T-helper 1 cell treated with Interleukin-12 subunit alpha and Interleukin-12 subunit beta and Interleukin-4 antibody, amounts not matched to agents 30 μg/mL and 1 μg/mL, for 36 hours (primary cell): ENCODE data around the gene SCMH1.
"Not testable (repeated sequence)": the region's sequence is repeated elsewhere in the genome, so short reads cannot be mapped to it uniquely, and the experiment has no call there.

ENCODE experiments used
- H3K27ac Mint-ChIP-seq: one replicate; pipeline ENCODE4 v1.8.0; 2021; ENCODE audit warnings: mild to moderate bottlenecking, mixed read lengths
- H3K27me3 Mint-ChIP-seq: one replicate; pipeline ENCODE4 v1.8.0; 2021; ENCODE audit warnings: low read depth, mixed read lengths
- H3K36me3 Mint-ChIP-seq: one replicate; pipeline ENCODE4 v1.8.0; 2021; ENCODE audit warnings: low read depth, mixed read lengths
- H3K4me1 Mint-ChIP-seq: one replicate; pipeline ENCODE4 v1.8.0; 2021; ENCODE audit warnings: low read depth, mixed read lengths
- H3K4me3 Mint-ChIP-seq: one replicate; pipeline ENCODE4 v1.8.0; 2021; ENCODE audit warnings: mild to moderate bottlenecking, moderate library complexity, mixed read lengths
- H3K9me3 Mint-ChIP-seq: one replicate; pipeline ENCODE4 v1.8.0; 2021; ENCODE audit warnings: mixed read lengths

Gene SCMH1

GRCh38 chr1:41213341-41213740 lies 28.8 kb downstream of the SCMH1 start:
- H3K27me3 Mint-ChIP-seq = no peaks in the 10 kb centered on the region
- H3K27ac Mint-ChIP-seq = no peak overlapping the region
- peaks cover 12% of the 10 kb centered on the region for H3K36me3 Mint-ChIP-seq
- peaks cover 25% of the 10 kb centered on the region for H3K9me3 Mint-ChIP-seq
- H3K4me1 Mint-ChIP-seq = peaks cover 2% of the 10 kb centered on the region
- no peak overlapping the region for H3K4me3 Mint-ChIP-seq

- not testable (repeated sequence) for H3K4me1 Mint-ChIP-seq, H3K4me3 Mint-ChIP-seq
- H3K9me3 Mint-ChIP-seq = peaks cover 20% of the 10 kb centered on the region
Observed at GRCh38 chr1:41211608-41212007, 30.5 kb downstream of the SCMH1 start.

GRCh38 chr1:41207053-41207452 lies 35.1 kb downstream of the SCMH1 start:
- Mint-ChIP-seq H3K36me3 (peaks cover 12% of the 10 kb centered on the region), H3K9me3 (peaks cover 33% of the 10 kb centered on the region)
- not testable (repeated sequence) for H3K4me3 Mint-ChIP-seq

More at GRCh38 chr1:41211608-41212007, 30.5 kb downstream of the SCMH1 start:
- not testable (repeated sequence) for H3K36me3 Mint-ChIP-seq, H3K27me3 Mint-ChIP-seq, H3K27ac Mint-ChIP-seq

GRCh38 chr1:41200728-41201127 lies 41.4 kb downstream of the SCMH1 start:
- no peak overlapping the region for H3K27ac Mint-ChIP-seq
- H3K27me3 Mint-ChIP-seq = no peaks in the 10 kb centered on the region
- peaks cover 7% of the 10 kb centered on the region for H3K36me3 Mint-ChIP-seq
- no peak overlapping the region for H3K4me3 Mint-ChIP-seq
- no peaks in the 10 kb centered on the region for H3K4me1 Mint-ChIP-seq
- H3K9me3 Mint-ChIP-seq = peaks cover 7% of the 10 kb centered on the region

More at GRCh38 chr1:41207053-41207452, 35.1 kb downstream of the SCMH1 start:
- H3K27me3 Mint-ChIP-seq, H3K4me1 Mint-ChIP-seq, H3K27ac Mint-ChIP-seq: not testable (repeated sequence)

- H3K4me1 Mint-ChIP-seq = no peaks in the 10 kb centered on the region
- H3K4me3 Mint-ChIP-seq = no peak overlapping the region
- peaks cover 3% of the 10 kb centered on the region for H3K9me3 Mint-ChIP-seq
- H3K36me3 Mint-ChIP-seq = peaks cover 4% of the 10 kb centered on the region
- H3K27me3 Mint-ChIP-seq = no peaks in the 10 kb centered on the region
- H3K27ac Mint-ChIP-seq = no peak overlapping the region
Observed at GRCh38 chr1:41199375-41199774, 42.7 kb downstream of the SCMH1 start.

GRCh38 chr1:41192456-41193178 lies 49.5 kb downstream of the SCMH1 start:
- Mint-ChIP-seq H3K4me3 (no peak overlapping the region), H3K4me1 (no peaks in the 10 kb centered on the region), H3K9me3 (no peaks in the 10 kb centered on the region), H3K27me3 (no peaks in the 10 kb centered on the region), H3K27ac (no peak overlapping the region), H3K36me3 (no peaks in the 10 kb centered on the region)

GRCh38 chr1:41184446-41184845 lies 57.7 kb downstream of the SCMH1 start:
- Mint-ChIP-seq H3K4me1 (no peaks in the 10 kb centered on the region), H3K27me3 (no peaks in the 10 kb centered on the region), H3K4me3 (no peak overlapping the region), H3K9me3 (no peaks in the 10 kb centered on the region), H3K36me3 (no peaks in the 10 kb centered on the region), H3K27ac (no peak overlapping the region)

GRCh38 chr1:41178230-41178629 lies 63.9 kb downstream of the SCMH1 start:
- H3K27ac Mint-ChIP-seq, H3K4me1 Mint-ChIP-seq, H3K4me3 Mint-ChIP-seq, H3K27me3 Mint-ChIP-seq: not testable (repeated sequence)
- peaks cover 11% of the 10 kb centered on the region for H3K36me3 Mint-ChIP-seq
- peaks cover 16% of the 10 kb centered on the region for H3K9me3 Mint-ChIP-seq

- Mint-ChIP-seq H3K4me3 (no peak overlapping the region), H3K27me3 (no peaks in the 10 kb centered on the region)
Observed at GRCh38 chr1:41175546-41175945, 66.6 kb downstream of the SCMH1 start.

GRCh38 chr1:41174170-41174569 lies 67.9 kb downstream of the SCMH1 start:
- Mint-ChIP-seq H3K4me3 (no peak overlapping the region), H3K27ac (no peak overlapping the region), H3K9me3 (peaks cover 20% of the 10 kb centered on the region), H3K4me1 (no peaks in the 10 kb centered on the region), H3K36me3 (peaks cover 10% of the 10 kb centered on the region), H3K27me3 (no peaks in the 10 kb centered on the region)

More at GRCh38 chr1:41175546-41175945, 66.6 kb downstream of the SCMH1 start:
- no peak overlapping the region for H3K27ac Mint-ChIP-seq
- H3K36me3 Mint-ChIP-seq = peaks cover 11% of the 10 kb centered on the region
- H3K4me1 Mint-ChIP-seq = no peaks in the 10 kb centered on the region
- peaks cover 19% of the 10 kb centered on the region for H3K9me3 Mint-ChIP-seq

- no peaks in the 10 kb centered on the region for H3K4me1 Mint-ChIP-seq
- H3K27me3 Mint-ChIP-seq = no peaks in the 10 kb centered on the region
- peaks cover 8% of the 10 kb centered on the region for H3K36me3 Mint-ChIP-seq
- H3K27ac Mint-ChIP-seq = no peak overlapping the region
- no peak overlapping the region for H3K4me3 Mint-ChIP-seq
- peaks cover 18% of the 10 kb centered on the region for H3K9me3 Mint-ChIP-seq
Observed at GRCh38 chr1:41173651-41174050, 68.5 kb downstream of the SCMH1 start.

- H3K4me3 Mint-ChIP-seq = no peak overlapping the region
- no peaks in the 10 kb centered on the region for H3K4me1 Mint-ChIP-seq
- peaks cover 32% of the 10 kb centered on the region for H3K9me3 Mint-ChIP-seq
- H3K36me3 Mint-ChIP-seq = peaks cover 15% of the 10 kb centered on the region
- H3K27ac Mint-ChIP-seq = no peak overlapping the region
- no peaks in the 10 kb centered on the region for H3K27me3 Mint-ChIP-seq
Observed at GRCh38 chr1:41171266-41171874, 70.7 kb downstream of the SCMH1 start.

- Mint-ChIP-seq H3K36me3 (peaks cover 12% of the 10 kb centered on the region), H3K27me3 (no peaks in the 10 kb centered on the region), H3K4me3 (no peak overlapping the region), H3K9me3 (peaks cover 28% of the 10 kb centered on the region), H3K4me1 (no peaks in the 10 kb centered on the region), H3K27ac (no peak overlapping the region)
Observed at GRCh38 chr1:41169799-41170180, 72.3 kb downstream of the SCMH1 start.

- Mint-ChIP-seq H3K36me3 (peaks cover 12% of the 10 kb centered on the region), H3K4me1 (no peaks in the 10 kb centered on the region), H3K9me3 (peaks cover 28% of the 10 kb centered on the region), H3K4me3 (no peak overlapping the region), H3K27me3 (no peaks in the 10 kb centered on the region), H3K27ac (no peak overlapping the region)
Observed at GRCh38 chr1:41169066-41169798, 72.9 kb downstream of the SCMH1 start.

- Mint-ChIP-seq H3K27me3 (no peaks in the 10 kb centered on the region), H3K27ac (no peak overlapping the region), H3K36me3 (peaks cover 12% of the 10 kb centered on the region), H3K9me3 (peaks cover 28% of the 10 kb centered on the region), H3K4me3 (no peak overlapping the region), H3K4me1 (no peaks in the 10 kb centered on the region)
Observed at GRCh38 chr1:41167667-41168066, 74.4 kb downstream of the SCMH1 start.
